GM20431 (cell line): Measurements from ENCODE around the gene ZNF554.

Source experiments
- in situ Hi-C: fragments of 300-500 bp; cut with MseI, MboI; formaldehyde crosslinking; loops from one replicate; pipeline ENCODE4 v1.15.0; 2020; ENCODE audit warnings: low sequenced_read_pairs; ENCODE audit not compliant: unreplicated experiment

The ZNF554 gene

DNA sequence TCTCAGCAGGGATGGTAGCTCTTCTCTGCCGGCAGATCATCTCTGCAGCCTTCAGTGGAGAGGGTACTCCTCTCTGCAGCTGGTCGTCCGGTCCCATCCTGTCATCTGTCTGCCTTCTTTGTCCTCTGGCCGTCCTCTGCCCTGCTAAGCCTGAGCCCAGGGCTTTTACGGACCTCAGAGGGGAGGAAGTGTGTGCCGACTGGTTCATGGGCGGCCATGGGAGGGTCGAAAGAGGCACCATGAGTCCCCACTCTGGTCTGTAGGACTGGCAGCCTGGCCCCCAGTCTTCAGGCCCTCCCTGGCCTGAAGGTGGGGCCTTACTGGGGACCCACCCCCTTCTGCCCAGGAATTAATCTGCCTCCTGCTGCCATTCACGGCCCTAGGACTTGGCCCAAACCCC lies 4.0 kb downstream of the ZNF554 start:
- in situ Hi-C loops: no loop called here

GRCh38 chr19:2824129-2824528 lies 4.5 kb downstream of the ZNF554 start:
- in situ Hi-C loops: no loop called here

DNA sequence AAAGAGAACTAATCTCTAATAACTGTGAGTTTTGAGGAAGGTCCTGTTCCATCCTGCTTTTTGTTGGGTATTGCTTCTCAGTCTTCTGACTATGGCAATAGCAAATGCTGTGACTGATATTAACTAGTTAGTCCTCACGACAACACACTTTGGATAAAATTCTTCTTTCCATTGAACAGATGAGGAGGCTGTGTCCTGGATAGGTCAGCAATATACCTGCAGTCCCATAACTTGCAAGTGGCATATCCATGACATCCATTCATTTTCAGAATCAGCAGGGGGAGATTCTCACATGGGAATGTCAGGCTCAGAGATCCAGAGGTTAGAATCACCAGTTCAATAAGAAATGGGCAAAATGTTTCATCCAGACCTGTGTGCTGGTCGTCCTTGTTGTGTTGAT lies 7.4 kb downstream of the ZNF554 start:
- in situ Hi-C loops: no loop called here

DNA sequence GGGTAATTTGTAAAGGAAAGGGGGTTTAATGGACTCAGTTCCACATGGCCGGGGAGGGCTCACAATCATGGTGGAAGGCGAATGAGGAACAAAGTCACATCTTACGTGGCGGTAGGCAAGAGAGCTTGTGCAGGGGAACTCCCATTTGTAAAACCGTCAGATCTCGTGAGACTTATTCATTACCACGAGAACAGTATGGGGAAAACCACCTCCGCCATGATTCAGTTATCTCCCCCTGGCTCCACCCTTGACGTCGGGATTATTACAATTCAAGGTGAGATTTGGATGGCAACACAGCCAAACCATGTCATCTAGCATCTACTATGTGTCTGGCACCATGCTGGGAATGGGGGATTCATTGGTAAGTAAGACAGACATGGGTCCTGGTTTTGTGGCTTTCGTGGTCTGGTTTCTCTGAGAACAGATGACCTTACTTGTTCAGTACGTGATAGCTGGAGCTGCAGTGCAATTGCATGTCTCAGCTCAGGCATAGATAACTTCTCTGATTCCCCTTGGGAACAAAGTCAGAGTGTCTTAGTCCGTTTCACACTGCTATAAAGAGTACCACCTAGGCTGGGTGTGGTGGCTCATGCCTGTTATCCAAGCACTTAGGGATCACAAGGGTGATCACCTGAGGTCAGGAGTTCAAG lies 8.3 kb downstream of the ZNF554 start:
- in situ Hi-C loops: no loop called here

- in situ Hi-C loops: no loop called here
Observed at GRCh38 chr19:2834294-2834871, 14.7 kb downstream of the ZNF554 start.

DNA sequence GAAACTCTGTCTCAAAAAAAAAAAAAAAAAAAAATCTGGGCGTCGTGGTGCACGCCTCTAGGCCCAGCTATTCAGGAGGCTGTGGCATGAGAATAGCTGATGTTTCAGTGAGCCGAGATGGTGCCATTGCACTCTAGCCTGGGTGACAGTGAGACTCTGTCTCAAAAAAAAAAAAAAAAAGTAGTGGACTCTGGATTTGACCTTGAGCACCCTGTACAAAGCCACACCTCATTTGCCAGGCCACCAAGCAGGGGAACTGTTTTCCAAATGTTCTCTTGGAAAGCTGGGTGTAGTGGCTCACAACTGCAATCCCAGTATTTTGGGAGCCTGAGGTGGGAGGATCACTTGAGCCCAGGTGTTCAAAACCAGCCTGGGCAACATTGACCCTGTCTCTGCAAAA lies 17.8 kb downstream of the ZNF554 start:
- in situ Hi-C loops: no loop called here

DNA sequence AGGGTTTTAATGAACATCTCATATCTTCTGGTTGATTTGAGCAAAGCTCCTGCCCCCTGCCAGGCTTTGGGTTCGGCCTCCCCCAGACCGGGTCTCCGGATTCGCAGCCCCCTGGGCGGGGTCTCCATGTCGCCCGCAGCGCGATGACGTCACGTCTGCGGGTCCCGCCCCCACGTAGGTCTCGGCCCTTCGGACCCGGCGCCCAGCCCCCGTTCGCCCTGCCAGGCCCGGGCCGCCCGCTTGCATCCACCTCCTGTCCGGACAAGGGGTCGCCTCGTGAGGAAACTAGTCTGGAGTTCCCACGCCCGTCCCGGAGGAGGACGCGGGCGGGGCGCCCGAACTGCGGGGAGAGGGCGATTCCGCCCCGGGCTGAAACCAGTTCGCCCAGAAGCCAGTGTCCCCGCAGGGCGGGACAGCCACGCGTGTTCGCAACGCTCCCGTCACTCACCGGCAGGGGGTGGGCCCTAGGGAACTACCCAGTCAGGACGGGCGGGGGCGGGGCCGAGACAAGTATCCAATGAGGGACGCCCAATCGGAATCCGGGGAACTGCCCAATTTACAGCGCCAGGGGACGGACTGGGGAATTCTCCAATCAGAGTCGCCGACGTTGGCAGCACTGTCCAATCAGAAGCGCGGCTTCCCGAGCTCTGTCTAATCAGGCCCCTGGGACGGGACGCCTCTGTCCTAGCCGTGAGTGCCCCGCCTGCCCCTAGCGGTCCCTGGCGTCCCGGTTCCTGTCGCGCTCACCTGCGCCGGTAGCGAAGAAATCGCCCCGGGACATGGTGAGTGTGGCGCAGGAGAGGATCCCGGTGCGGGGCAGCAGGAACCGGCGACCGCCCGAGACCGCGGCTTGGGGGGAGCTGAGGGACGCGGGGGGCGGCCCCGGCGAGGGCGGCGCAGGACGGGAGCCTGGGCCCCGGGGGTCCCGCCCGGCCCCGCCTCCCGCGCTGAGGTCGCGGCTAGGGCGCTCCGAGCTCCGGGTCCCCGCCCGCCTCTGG lies 21.4 kb downstream of the ZNF554 start, which contains the start of gene ZNF555:
Gene ZNF555, plus strand, starts transcription at position 682 of the 998 bp plus-strand sequence. Its CDS starts 98 bp downstream, at position 780.
- in situ Hi-C loops: no loop called here

DNA sequence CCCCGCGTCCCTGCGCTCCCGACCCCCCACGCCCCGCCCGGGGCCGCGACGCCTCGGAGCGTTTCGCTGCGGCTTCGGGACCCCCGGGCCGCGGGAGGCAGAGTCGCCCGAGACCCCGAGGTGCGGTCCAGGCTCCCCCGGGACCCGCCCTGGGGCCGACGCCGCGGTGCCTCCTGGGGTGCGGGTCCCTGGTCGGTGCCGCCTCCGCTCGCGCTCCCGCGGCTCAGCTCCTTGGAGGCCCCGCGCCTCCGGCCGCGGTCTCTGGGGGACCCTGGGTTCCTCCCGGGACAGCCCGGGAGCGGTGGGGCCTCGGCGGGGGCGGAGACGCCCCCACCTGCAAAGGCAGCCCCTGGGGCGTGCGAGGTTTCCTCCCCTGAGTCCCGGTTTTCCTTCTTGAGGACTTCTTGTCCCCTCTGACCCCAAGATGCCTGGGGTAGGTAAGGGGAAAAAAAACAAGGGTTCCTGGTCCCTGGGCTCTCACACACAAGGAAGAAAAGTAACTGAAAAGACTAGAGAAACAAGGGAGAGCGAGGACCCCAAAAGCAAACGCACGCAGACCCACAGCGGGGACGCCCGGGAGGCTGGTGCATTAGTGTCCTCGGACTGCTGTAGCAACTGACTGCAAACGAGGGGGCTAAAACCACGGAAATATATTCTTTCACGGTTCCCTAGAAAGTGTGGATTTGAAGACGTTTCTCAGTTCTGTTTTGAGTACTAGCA lies 22.3 kb downstream of the ZNF554 start:
- in situ Hi-C loops: no loop called here

- in situ Hi-C loops: no loop called here
Observed at GRCh38 chr19:2845107-2845506, 25.4 kb downstream of the ZNF554 start.

GRCh38 chr19:2846180-2846894 lies 26.7 kb downstream of the ZNF554 start:
- in situ Hi-C loops: no loop called here

- in situ Hi-C loops: no loop called here
Observed at GRCh38 chr19:2847507-2847906, 27.8 kb downstream of the ZNF554 start.

DNA sequence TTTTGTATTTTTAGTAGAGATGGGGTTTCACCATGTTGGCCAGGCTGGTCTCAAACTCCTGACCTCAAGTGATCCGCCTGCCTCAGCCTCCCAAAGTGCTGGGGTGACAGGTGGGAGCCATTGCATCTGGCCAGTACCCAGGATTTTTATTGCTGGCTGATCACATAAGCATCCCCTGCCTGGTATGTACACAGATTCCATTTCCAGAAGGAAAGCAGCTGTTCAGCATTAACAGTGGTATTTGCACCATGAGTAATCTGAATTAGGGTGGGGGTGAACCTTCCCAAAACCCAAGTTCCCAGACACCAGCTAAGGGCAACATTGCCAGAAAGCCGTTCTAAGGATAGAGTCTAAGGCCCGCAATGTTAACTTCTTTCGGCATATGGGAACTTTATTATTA lies 28.9 kb downstream of the ZNF554 start:
- in situ Hi-C loops: no loop called here

DNA sequence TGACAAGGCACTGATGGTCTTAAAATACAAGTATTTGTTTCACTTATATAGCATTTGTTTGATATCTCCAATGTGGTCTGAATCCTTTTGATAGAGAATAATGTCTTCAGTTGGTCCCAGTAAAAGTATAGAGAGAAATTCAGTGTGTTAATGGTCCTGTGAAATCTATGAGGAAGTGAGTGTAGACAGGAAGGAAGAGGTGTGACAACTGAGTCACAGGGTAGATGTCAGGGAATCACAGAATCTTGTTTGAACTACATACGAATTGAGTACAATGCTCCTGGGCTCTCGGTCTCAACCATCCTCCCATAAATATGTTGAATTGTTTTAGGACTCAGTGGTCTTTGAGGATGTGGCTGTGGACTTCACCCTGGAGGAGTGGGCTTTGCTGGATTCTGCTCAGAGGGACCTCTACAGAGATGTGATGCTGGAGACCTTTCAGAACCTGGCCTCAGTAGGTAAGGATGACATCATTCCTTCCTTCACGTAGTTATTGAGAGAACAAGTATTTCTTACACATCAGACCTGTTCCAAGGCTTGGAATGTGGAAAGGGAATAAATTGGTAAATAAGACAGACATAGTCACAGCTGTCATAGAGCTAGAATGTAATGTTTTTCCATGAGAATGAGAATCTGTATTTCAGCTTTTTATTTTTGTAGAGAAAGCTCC lies 30.7 kb downstream of the ZNF554 start:
- in situ Hi-C loops: no loop called here

GRCh38 chr19:2852598-2852997 lies 32.9 kb downstream of the ZNF554 start:
- in situ Hi-C loops: no loop called here

DNA sequence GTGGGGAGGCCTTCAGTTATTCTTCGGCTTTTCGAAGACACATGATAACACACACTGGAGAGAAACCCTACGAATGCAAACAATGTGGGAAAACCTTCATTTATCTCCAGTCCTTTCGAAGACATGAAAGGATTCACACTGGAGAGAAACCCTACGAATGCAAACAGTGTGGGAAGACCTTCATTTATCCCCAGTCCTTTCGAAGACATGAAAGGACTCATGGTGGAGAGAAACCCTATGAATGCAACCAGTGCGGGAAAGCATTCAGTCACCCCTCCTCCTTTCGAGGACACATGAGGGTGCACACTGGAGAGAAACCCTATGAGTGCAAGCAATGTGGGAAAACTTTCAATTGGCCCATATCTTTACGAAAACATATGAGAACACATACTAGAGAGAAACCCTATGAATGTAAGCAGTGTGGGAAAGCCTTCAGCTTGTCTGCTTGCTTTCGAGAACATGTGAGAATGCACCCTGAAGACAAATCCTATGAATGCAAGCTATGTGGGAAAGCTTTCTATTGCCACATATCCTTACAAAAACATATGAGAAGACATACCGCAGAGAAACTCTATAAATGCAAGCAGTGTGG lies 33.4 kb downstream of the ZNF554 start:
- in situ Hi-C loops: no loop called here

DNA sequence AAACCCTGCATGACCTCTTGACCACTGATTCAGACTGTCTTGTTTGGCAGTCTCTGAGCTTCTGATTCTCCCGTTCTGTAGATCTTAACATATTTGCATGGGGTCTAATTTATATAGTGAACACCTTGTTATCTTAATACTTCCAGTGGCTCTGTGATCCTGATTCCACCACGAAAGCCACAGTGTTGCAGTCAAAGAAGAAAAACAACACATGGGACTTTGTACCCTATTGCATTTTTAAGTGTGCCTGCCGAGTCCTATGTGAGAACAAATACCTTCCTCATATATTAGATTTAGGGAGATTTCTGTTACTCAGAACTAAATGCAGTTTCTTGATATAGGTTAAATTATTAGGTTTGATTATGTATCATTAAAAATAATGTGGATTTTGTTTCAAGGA lies 35.2 kb downstream of the ZNF554 start:
- in situ Hi-C loops: no loop called here

GRCh38 chr19:2856457-2857050 lies 36.9 kb downstream of the ZNF554 start:
- in situ Hi-C loops: no loop called here

DNA sequence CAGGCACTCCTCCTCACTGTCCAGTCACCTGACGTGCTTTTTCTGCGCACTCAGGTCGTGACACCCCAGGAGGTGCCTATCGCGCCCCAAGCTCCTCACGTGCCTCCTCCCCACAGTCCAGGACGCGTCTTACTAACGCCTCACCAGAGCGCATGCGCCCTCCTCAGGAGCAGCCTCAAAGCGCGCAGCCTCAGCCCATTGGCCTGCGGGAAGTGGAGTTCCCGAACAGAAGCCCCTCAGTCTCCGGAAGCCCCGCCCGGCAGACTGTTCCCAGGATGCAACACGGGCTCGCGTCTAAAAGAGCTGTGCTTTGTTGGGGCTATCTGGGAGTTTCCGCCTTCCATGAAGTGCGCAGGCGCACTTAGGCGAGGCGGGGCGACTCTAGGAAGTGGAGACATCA lies 39.2 kb downstream of the ZNF554 start:
- in situ Hi-C loops: no loop called here
